NCI-H345 treated with DMSO at 0.1 percent for 48 hours (cell line): Measurements from ENCODE around the gene CD151.
A peak's percentile ranks its signal among the peaks of the same experiment; 100 is the strongest.

Experiments used
- DNase-seq: peaks from one replicate; lab custom pipeline; 2025; ENCODE audit not compliant: unreplicated experiment; lab: John Stamatoyannopoulos, UW

The CD151 gene

DNA sequence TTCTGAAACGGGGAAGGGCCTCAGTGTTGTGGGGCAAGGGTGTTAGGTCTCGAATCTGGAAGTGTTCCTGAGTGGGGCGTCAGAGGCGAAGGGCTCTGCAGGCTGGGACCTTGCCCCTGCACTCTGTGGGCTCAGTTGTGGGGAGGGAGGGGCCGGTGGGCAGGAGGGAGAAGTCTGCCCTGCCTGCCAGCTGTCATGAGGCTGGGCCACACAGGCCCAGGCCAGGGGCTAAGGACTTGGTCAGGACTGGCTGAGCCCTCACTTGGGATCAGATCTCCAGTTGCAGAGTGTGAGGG lies 4.9 kb upstream of the CD151 start, which contains the start of gene CRACR2B:
Gene CRACR2B (plus strand): TSS at position 23 of the 296 bp plus-strand sequence. CDS start 689 bp downstream, outside the sequence.
- DNase-seq = no peak

GRCh38 chr11:828506-829175 lies 4.1 kb upstream of the CD151 start:
- DNase-seq = no peak

GRCh38 chr11:829176-829846 lies 3.4 kb upstream of the CD151 start:
- DNase-seq = no peak

GRCh38 chr11:829847-830294 lies 2.9 kb upstream of the CD151 start:
- no peak for DNase-seq

DNA sequence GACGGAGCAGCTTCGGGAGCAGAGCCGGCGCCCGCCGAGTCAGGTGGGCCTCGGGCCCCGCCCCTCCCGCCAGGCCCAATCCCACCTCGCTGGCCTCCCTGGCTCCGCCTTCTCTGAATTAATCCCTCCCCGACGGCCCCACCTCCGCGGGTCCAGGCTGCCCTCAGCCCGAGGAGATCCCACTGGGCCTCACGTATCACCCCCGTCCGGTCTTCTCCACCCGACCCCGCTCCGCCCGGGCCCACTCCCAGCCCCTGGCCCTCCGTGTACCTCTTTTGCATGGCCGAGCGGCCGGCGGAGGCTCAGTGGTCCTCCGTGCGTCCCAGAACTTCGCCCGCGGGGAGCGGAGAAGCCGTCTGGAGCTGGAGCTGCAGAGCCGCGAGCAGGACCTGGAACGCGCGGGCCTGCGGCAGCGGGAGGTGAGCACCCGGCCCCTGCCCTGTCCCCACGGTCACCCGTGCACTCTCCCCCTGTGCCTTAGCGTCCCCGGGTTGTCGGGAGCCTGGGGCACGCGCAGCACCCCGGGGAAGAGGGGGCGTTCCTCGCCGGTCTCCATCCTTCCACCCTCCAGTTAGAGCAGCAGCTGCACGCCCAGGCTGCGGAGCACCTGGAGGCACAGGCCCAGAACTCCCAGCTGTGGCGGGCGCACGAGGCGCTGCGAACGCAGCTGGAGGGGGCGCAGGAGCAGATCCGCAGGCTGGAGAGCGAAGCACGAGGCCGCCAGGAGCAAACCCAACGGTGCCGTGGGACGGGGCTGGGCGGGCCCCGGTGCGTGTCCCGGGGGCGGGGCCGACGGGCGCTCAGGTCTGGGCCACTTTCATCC lies 2.2 kb upstream of the CD151 start:
- DNase-seq = peak; percentile 78

- DNase-seq = no peak
Observed at GRCh38 chr11:831118-831864, 1.5 kb upstream of the CD151 start.

- DNase-seq = no peak
Observed at GRCh38 chr11:831961-832528, 707 bp upstream of the CD151 start.

DNA sequence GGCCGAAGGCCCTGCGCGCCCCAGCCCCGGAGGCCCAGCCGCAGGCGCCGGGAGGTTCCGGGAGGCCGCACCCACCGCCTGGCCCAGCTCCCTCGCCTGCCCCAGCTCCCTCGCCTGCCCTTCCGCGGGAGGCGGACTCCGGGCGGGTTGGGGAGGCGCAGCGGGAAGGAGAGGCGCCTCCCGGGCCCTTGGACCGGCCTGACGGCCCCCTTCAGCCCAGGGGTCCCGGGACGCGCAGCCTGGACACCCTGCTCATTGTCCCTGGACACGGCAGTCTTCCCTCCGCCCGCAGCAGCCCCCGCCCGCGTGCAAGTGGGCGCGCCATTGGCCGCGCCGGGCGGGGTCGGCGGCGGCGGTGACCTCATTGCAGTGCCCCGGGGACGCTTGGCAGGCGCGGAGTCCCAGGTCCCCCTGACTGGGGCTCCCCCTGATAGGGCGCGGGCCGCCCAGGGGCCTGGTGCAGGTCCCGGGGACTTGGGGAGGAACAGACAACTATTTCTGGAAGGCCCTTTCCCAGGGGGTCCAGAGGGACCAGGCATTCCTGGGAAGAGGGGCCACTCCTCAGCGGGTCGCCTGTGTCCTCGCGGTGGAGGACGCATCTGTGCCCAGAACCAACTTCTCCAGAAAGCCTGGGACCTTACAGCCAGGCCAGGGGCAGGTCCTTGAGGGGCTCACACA lies 501 bp downstream of the CD151 start:
- no peak for DNase-seq

- DNase-seq = no peak
Observed at GRCh38 chr11:833849-834311, 1.1 kb downstream of the CD151 start.

DNA sequence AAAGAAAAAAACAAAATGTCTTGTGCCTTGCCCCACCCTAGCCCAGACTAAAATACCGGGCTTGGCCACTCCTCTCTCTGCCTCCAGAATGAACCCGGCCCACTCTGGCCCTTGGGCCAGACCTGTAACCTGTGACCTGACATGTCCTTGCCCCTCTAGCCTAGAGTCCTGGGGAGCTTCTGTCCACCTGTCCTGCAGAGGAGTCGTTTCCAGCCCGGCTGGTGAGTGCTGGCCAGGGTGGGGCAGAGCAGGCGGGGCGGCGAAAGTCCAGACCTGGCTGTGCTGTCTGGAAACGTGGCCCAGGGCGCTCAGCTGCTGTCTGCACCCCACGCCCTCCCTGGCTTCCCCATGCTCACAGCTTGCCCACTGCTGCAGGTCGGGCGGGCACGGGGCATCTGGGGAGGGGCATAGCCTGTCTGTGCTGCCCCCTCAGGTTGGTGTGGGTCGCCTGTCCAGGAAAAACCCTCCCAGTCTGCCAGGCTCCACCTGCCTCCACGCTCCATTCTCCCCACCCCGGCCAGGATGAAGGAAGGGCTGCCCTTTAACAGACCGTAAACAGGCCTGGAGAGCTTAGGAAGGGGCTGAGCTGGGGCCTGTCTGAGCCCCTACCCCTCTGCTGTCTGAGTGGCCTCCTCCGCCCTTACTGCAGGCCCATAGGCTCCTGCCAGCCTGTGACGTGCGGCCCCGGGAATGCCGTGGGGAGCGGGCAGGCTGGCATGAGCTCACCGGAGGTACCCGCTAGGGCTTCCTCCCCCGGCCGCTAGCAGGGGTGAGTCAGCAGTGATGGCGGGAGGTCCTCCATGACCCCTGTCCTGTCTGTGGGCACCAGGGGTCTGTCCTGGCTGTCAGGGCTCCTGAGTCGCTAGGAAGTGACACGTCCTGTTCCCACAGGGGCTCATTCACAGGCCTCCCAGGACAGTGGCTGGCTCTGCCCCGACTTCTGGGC lies 1.9 kb downstream of the CD151 start:
- DNase-seq = no peak

GRCh38 chr11:836274-836673 lies 3.5 kb downstream of the CD151 start:
- no peak for DNase-seq

GRCh38 chr11:836700-837099 lies 3.9 kb downstream of the CD151 start:
- no peak for DNase-seq

GRCh38 chr11:837189-837989 lies 4.6 kb downstream of the CD151 start:
- no peak for DNase-seq

DNA sequence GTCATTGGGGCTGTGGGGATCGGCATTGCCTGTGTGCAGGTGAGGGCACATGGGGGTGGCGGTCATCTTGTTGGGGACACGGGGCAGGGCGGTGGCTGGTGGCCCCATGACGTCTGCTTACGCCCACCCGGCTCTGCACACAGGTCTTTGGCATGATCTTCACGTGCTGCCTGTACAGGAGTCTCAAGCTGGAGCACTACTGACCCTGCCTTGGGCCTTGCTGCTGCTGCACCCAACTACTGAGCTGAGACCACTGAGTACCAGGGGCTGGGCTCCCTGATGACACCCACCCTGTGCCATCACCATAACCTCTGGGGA lies 5.2 kb downstream of the CD151 start:
- DNase-seq = no peak

DNA sequence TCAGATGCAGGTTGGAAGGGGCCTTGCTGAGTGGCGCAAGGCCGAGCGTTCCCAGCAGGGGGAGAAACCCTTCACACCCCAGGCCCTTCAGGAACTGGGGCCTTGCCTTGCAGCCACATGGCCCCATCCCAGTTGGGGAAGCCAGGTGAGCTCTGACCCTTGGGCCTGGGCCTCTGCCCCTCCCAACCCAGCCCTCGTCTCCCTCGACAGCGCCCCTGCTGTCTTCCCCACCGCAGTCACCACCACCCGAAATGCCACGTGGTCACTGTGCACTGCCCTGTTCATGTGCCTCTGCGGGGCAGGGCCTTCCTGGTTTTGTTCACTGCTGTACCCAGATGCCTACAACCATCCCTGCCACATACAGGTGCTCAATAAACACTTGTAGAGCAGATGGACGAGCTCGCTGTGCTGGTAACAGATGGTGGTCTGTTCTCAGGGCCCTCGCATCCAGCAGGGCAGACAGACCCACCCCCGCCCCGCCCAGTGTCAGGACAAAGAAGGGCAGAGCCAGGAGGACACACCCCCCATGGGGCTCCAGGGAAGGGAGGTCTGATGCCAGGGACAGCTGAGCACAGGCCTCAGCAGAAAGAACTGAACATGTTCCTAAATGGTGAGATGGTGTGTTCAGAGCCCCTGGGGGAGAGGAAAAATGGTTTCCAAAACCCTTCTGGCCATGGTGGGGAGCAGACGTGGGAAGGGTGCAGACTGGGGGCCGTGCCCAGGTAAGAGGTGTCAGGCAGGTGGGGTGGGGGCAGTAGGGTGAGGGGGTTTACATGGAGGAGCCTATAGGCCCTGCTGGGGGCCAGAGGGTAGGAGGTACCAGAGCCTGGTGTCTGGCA lies 5.9 kb downstream of the CD151 start:
- DNase-seq = no peak

DNA sequence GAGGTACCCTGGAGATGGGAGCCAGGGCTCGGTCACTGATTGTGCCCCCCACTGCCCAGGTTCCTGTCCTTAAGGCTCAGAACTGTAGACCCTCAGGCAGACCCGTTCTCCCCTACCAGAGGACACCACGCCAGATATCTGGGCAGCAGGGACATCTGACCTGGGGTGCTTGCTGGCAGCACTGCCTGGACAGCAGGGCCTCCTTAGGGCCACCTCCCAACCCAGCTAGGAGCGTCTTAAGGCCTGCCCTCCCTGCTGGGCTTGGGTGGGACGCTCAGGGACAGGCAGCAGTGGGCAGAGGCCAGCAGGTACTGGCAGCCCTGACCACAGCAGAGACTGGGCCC lies 6.5 kb downstream of the CD151 start:
- no peak for DNase-seq

DNA sequence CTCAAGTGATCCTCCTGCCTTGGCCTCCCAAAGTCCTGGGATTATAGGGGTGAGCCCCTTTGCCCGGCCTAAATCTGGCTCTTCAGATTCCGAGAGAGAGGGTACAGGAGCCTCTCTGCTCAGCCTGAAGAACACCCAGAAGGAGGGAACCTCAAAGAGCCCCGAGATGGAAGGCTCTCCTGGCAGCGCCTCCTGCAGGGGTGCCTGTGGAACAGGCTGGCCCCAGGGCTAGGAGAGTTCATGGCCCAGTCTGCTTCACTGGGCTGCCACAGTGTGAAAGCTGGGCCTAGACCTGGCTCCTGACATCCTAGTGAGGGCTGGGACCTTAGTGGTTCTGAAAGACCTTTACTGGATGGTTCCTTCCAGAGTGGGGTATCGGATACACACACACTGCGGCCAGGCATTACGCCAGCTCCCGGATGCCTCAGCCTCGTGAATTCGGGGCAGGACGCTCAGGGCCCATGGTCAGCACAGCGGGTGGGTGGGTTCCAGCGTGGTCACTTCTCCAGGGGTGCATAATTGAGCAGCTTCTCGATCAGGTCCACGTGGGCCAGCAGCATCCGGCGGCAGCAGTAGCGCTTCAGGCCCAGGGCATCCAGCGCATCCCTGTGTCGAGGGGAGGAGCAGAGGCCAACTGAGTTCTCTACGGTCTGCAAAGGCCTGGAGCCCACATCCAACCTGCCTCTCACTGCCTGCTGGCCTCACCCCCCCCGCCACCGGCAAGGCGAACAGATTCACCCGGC lies 7.3 kb downstream of the CD151 start:
- DNase-seq = no peak
